Measurements from ENCODE around the gene NRBP1. TPM values are rescaled to one million over a fixed set of nuclear protein-coding genes. Genes with fewer than 3 reads are reported as not detected.

NRBP1 gene
- total and polyA plus RNA-seq, 2 of the 8 experiments (the other 6 are each of a cell fraction or from before 2014, with no cell fraction given): 115 to 145 TPM

DNA sequence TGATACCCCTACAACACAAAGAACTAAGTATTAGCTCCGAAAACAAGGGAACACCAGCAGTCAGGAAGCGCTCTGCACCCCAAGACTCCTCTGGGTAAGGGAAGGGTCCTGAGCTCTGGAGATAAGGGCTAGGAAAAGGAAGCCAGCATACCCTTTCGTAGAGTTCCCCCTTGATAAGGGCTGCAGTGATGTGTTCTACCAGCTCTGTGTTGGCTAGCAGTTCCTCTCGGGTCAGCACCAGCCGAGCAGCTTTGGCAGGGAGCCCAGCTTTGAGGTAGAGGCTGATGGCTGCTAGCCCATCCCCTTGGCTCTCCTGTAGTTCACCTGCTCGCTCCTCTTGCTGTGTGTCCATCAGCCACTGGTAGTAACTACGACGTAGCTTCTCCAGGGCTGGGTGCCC, 32.7 kb downstream of the NRBP1 start:
- no peak for FAIRE-seq
- H2BK120ac ChIP-seq (replicated peaks; ENCODE audit: low read depth, low read length): no peak overlapping the region
- TF ChIP-seq, protein P1, sequence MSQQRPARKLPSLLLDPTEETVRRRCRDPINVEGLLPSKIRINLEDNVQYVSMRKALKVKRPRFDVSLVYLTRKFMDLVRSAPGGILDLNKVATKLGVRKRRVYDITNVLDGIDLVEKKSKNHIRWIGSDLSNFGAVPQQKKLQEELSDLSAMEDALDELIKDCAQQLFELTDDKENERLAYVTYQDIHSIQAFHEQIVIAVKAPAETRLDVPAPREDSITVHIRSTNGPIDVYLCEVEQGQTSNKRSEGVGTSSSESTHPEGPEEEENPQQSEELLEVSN (IDR thresholded peaks at IDR 0.05): no peak
- TF ChIP-seq CHD1 (IDR thresholded peaks at IDR 0.05; ENCODE audit: low read depth, low read length): no peak
- TF ChIP-seq BRCA1 (IDR thresholded peaks at IDR 0.05; ENCODE audit: low read depth, low read length): no peak
- TF ChIP-seq POLR2A (IDR thresholded peaks at IDR 0.05; ENCODE audit: control extremely low read depth in 1 of 2, low read depth in 2 of 2, low read length in 2 of 2): no peak
- no peak overlapping the region for H3K9ac ChIP-seq (replicated peaks in 1 of 4; ENCODE audit: extremely low read depth in 1 of 4, low read depth in 3 of 4, low read length in 3 of 4)
- DNase-seq (ENCODE audit: low read depth in 1 of 2, low spot score in 2 of 2): no peak
- H3K18ac ChIP-seq (ENCODE audit: extremely low read depth, low read length): no peak overlapping the region
- H4K5ac ChIP-seq (ENCODE audit: insufficient read length, low read depth, low read length): no peak overlapping the region
- no peak overlapping the region for H4K91ac ChIP-seq (replicated peaks; ENCODE audit: insufficient read length, low read length)
- H3K4me3 ChIP-seq (ENCODE audit: extremely low read depth in 1 of 4, insufficient read depth in 2 of 4, low read depth in 3 of 4, low read length in 4 of 4): no peak overlapping the region
- H3K23ac ChIP-seq (ENCODE audit: insufficient read length): no peak overlapping the region
- H2BK12ac ChIP-seq (ENCODE audit: low read depth, low read length): no peak overlapping the region
- no peaks in the 10 kb centered on the region for H3K9me3 ChIP-seq (ENCODE audit: insufficient read depth in 2 of 2, low read depth in 1 of 2, low read length in 1 of 2)
- H3K14ac ChIP-seq (ENCODE audit: insufficient read length): no peak overlapping the region
- H2AK5ac ChIP-seq (ENCODE audit: low read depth, low read length): no peak overlapping the region
- no peaks in the 10 kb centered on the region for H3K79me2 ChIP-seq (ENCODE audit: control insufficient read depth in 1 of 2, insufficient read depth in 2 of 2, low read length in 2 of 2)
- H3K27ac ChIP-seq (ENCODE audit: low read depth, low read length): no peak overlapping the region
- no peaks in the 10 kb centered on the region for H4K20me1 ChIP-seq (replicated peaks in 1 of 2; ENCODE audit: control insufficient read depth in 1 of 2, insufficient read depth in 2 of 2, low read length in 2 of 2)
- ChIA-PET POLR2A (ENCODE audit: partially characterized antibody) (interaction anchor here (1.0 to 1.4 kb wide), 2 partner anchors 158 to 197 kb away, joined by 3 to 4 read pairs; no protein-coding TSS in a partner anchor), CTCF (ENCODE audit: partially characterized antibody) (interaction anchor here (1.0 to 1.8 kb wide), 2 partner anchors 8 to 12 kb away, joined by 4 to 6 read pairs; no protein-coding TSS in a partner anchor)
- H4K8ac ChIP-seq (ENCODE audit: extremely low read depth, insufficient read depth, low read length): no peak overlapping the region
- no peak overlapping the region for H3K4ac ChIP-seq (replicated peaks; ENCODE audit: insufficient read length, low read depth, low read length)
- H3K4me1 ChIP-seq (replicated peaks in 1 of 4; ENCODE audit: control insufficient read depth in 3 of 4, insufficient read depth in 4 of 4, low read length in 3 of 4): peaks cover 0 to 4% (median 1%) of the 10 kb centered on the region in 4 experiments; a peak in 1 of 7 replicates
- no peaks in the 10 kb centered on the region for H3K23me2 ChIP-seq (ENCODE audit: low read depth, low read length)
- no peaks in the 10 kb centered on the region; the same call in 1 of the 2 replicates for H3K79me1 ChIP-seq (ENCODE audit: low read depth, low read length)
- H3K4me2 ChIP-seq (ENCODE audit: insufficient read depth in 1 of 2, low read depth in 2 of 2, low read length in 2 of 2): no peak overlapping the region
- no peak overlapping the region for H2BK20ac ChIP-seq (ENCODE audit: low read length)
- no peaks in the 10 kb centered on the region for H3K27me3 ChIP-seq (replicated peaks in 1 of 4; ENCODE audit: control insufficient read depth in 3 of 4, extremely low read depth in 1 of 4, insufficient read depth in 3 of 4, low read length in 3 of 4)
- H2BK5ac ChIP-seq (ENCODE audit: low read depth, low read length): no peak overlapping the region
- no peak overlapping the region for H3K56ac ChIP-seq (replicated peaks; ENCODE audit: insufficient read length, low read depth, low read length)
- 81% methylated on average over 8 of the region's 8 CpGs; no CpG with 5 or more reads in 1 of the 2 experiments for WGBS, 2 experiments (ENCODE audit: extremely low coverage in 1 of 2, insufficient coverage in 1 of 2, insufficient read length in 1 of 2, insufficient replicate concordance in 2 of 2, low coverage in 1 of 2, low lambda C conversion rate in 2 of 2, missing lambda C conversion rate in 1 of 2)
- H3K36me3 ChIP-seq (ENCODE audit: control insufficient read depth in 2 of 4, insufficient read depth in 4 of 4, low read length in 3 of 4): peaks cover 0 to 10% (median 2%) of the 10 kb centered on the region in 4 experiments; a peak in 1 of 8 replicates
- H2BK15ac ChIP-seq (ENCODE audit: low read length): no peak overlapping the region
- H2AFZ ChIP-seq (ENCODE audit: low read length): no peak overlapping the region

Measured in H1 (cell line).